ENCODE measurements around the gene LYPD3. TPM values are rescaled to one million over a fixed set of nuclear protein-coding genes. Genes with fewer than 3 reads are reported as not detected.

LYPD3 gene
- total RNA-seq, 1 donor = not detected

- Histone ChIP-seq H4K20me1 (ENCODE audit: insufficient read depth, low read length) (no peaks in the 10 kb centered on the region), H3K36me3 (ENCODE audit: insufficient read depth, low read length) (no peaks in the 10 kb centered on the region)
Observed at GRCh38 chr19:43454031-43454430, 11.4 kb downstream of the LYPD3 start.

GRCh38 chr19:43452582-43452981 is 12.8 kb downstream of the LYPD3 start:
- Histone ChIP-seq H3K4me2 (ENCODE audit: insufficient read depth, low read length) (no peak overlapping the region), H3K79me2 (ENCODE audit: insufficient read depth, low read length) (no peaks in the 10 kb centered on the region), H3K4me3 (ENCODE audit: insufficient read depth, low read length) (no peak overlapping the region), H3K36me3 (ENCODE audit: insufficient read depth, low read length) (no peaks in the 10 kb centered on the region), H2AFZ (ENCODE audit: low read length) (peak overlapping the region; percentile 49), H3K4me1 (ENCODE audit: insufficient read depth, low read length) (peaks cover 6% of the 10 kb centered on the region), H4K20me1 (ENCODE audit: insufficient read depth, low read length) (no peaks in the 10 kb centered on the region), H3K27me3 (ENCODE audit: insufficient read depth, low read length) (no peaks in the 10 kb centered on the region), H3K27ac (ENCODE audit: low read depth, low read length) (no peak overlapping the region), H3K9me3 (ENCODE audit: low read depth, low read length) (no peaks in the 10 kb centered on the region)
- no peak for DNase-seq (ENCODE audit: insufficient read length, low spot score, missing footprints)
- no peak for TF ChIP-seq CTCF (IDR thresholded peaks at IDR 0.05; ENCODE audit: extremely low read depth, low read depth, low read length)

More at GRCh38 chr19:43454031-43454430, 11.4 kb downstream of the LYPD3 start:
- H3K4me1 ChIP-seq (ENCODE audit: insufficient read depth, low read length) = peaks cover 6% of the 10 kb centered on the region
- no peaks in the 10 kb centered on the region for H3K9me3 ChIP-seq (ENCODE audit: low read depth, low read length)
- no peak overlapping the region for H2AFZ ChIP-seq (ENCODE audit: low read length)
- no peak overlapping the region for H3K27ac ChIP-seq (ENCODE audit: low read depth, low read length)
- TF ChIP-seq CTCF (IDR thresholded peaks at IDR 0.05; ENCODE audit: extremely low read depth, low read depth, low read length) = no peak
- no peak for DNase-seq (ENCODE audit: insufficient read length, low spot score, missing footprints)
- H3K79me2 ChIP-seq (ENCODE audit: insufficient read depth, low read length) = no peaks in the 10 kb centered on the region
- H3K4me3 ChIP-seq (ENCODE audit: insufficient read depth, low read length) = no peak overlapping the region
- H3K4me2 ChIP-seq (ENCODE audit: insufficient read depth, low read length) = no peak overlapping the region
- H3K27me3 ChIP-seq (ENCODE audit: insufficient read depth, low read length) = no peaks in the 10 kb centered on the region

- Histone ChIP-seq H3K36me3 (ENCODE audit: insufficient read depth, low read length) (no peaks in the 10 kb centered on the region), H3K27me3 (ENCODE audit: insufficient read depth, low read length) (no peaks in the 10 kb centered on the region), H3K4me2 (ENCODE audit: insufficient read depth, low read length) (peak overlapping the region; percentile 59), H3K9me3 (ENCODE audit: low read depth, low read length) (no peaks in the 10 kb centered on the region), H3K27ac (ENCODE audit: low read depth, low read length) (peak overlapping the region; percentile 19), H2AFZ (ENCODE audit: low read length) (peak overlapping the region; percentile 77), H3K79me2 (ENCODE audit: insufficient read depth, low read length) (no peaks in the 10 kb centered on the region), H3K4me3 (ENCODE audit: insufficient read depth, low read length) (no peak overlapping the region), H4K20me1 (ENCODE audit: insufficient read depth, low read length) (no peaks in the 10 kb centered on the region), H3K4me1 (ENCODE audit: insufficient read depth, low read length) (peaks cover 6% of the 10 kb centered on the region)
- DNase-seq (ENCODE audit: insufficient read length, low spot score, missing footprints) = peak; percentile 67
- no peak for TF ChIP-seq CTCF (IDR thresholded peaks at IDR 0.05; ENCODE audit: extremely low read depth, low read depth, low read length)
Observed at GRCh38 chr19:43450545-43450997, 14.8 kb downstream of the LYPD3 start.

GRCh38 chr19:43447655-43448054 is 17.8 kb downstream of the LYPD3 start:
- Histone ChIP-seq H3K4me2 (ENCODE audit: insufficient read depth, low read length) (no peak overlapping the region), H3K9me3 (ENCODE audit: low read depth, low read length) (no peaks in the 10 kb centered on the region), H2AFZ (ENCODE audit: low read length) (no peak overlapping the region), H3K27me3 (ENCODE audit: insufficient read depth, low read length) (no peaks in the 10 kb centered on the region), H3K4me1 (ENCODE audit: insufficient read depth, low read length) (peaks cover 6% of the 10 kb centered on the region), H3K36me3 (ENCODE audit: insufficient read depth, low read length) (no peaks in the 10 kb centered on the region), H3K4me3 (ENCODE audit: insufficient read depth, low read length) (no peak overlapping the region), H3K27ac (ENCODE audit: low read depth, low read length) (no peak overlapping the region), H4K20me1 (ENCODE audit: insufficient read depth, low read length) (no peaks in the 10 kb centered on the region), H3K79me2 (ENCODE audit: insufficient read depth, low read length) (no peaks in the 10 kb centered on the region)
- no peak for DNase-seq (ENCODE audit: insufficient read length, low spot score, missing footprints)
- no peak for TF ChIP-seq CTCF (IDR thresholded peaks at IDR 0.05; ENCODE audit: extremely low read depth, low read depth, low read length)
